Heart left ventricle (tissue), 16 donors: ENCODE measurements around the gene PRDM10. TPM values are rescaled to one million over a fixed set of nuclear protein-coding genes. Genes with fewer than 3 reads are reported as not detected.

ENCODE experiments used
- ATAC-seq, 4 donors: fragments of 200-7000 bp; cut with Tn5 transposase; one replicate each; pipeline ENCODE4 v1.9.1; 2020 to 2022; ENCODE audit warnings: moderate library complexity in 4 of 4, mild to moderate bottlenecking in 3 of 4, moderate number of reproducible peaks in 1 of 4
- DNase-seq, 5 donors: peaks; one replicate each; pipeline ENCODE4 v3.0.0-alpha.2; 2020
- H3K27ac ChIP-seq, 12 donors: fragments of 200-600 bp; sonication (generic) in 4 of 12; one replicate each; pipeline versions ENCODE4 v1.5.0 to v1.8.0; 2016 to 2022; ENCODE audit warnings: mild to moderate bottlenecking in 2 of 12
- H3K27me3 ChIP-seq, 9 donors: fragments of 200-600 bp; sonication (generic) in 2 of 9; one replicate each; pipeline versions ENCODE4 v1.5.1 to v1.8.0; 2016 to 2022; ENCODE audit warnings: mild to moderate bottlenecking in 3 of 9
- H3K36me3 ChIP-seq, 9 donors: fragments of 200-600 bp; sonication (generic) in 2 of 9; one replicate each; pipeline versions ENCODE4 v1.5.0 to v1.8.0; 2018 to 2022; ENCODE audit warnings: mild to moderate bottlenecking in 2 of 9
- H3K4me1 ChIP-seq, 12 donors: fragments of 200-600 bp; sonication (generic) in 4 of 12; one replicate each; pipeline versions ENCODE4 v1.5.0 to v1.8.0; 2016 to 2022; ENCODE audit warnings: mild to moderate bottlenecking in 3 of 12
- H3K4me3 ChIP-seq, 12 donors: fragments of 200-600 bp; sonication (generic) in 4 of 12; one replicate each; pipeline versions ENCODE4 v1.5.0 to v1.8.0; 2017 to 2022; ENCODE audit warnings: mild to moderate bottlenecking in 9 of 12, moderate library complexity in 4 of 12
- H3K9me3 ChIP-seq, 12 donors: fragments of 200-600 bp; sonication (generic) in 4 of 12; one replicate each; pipeline versions ENCODE4 v1.5.0 to v1.8.0; 2016 to 2022; ENCODE audit warnings: mild to moderate bottlenecking in 1 of 12
- POLR2A ChIP-seq, 2 donors: fragments of 450-650 bp; IDR thresholded peaks; one replicate each; pipeline ENCODE4 v1.6.1; 2017; ENCODE audit warnings: antibody characterized with exemption in 2 of 2, mild to moderate bottlenecking in 2 of 2, moderate library complexity in 2 of 2
- WGBS, 4 donors: extraction: QIAGEN DNeasy Blood & Tissue Kit in 2 of 4; methylation state at CpG; one replicate each; pipeline versions ENCODE4 v1.1.5 to v1.1.7; 2013 to 2018; 5-methylcytosine and 5-hydroxymethylcytosine counted together
- intact Hi-C, 10 donors: fragments of 100-400 bp; cut with DNase I; formaldehyde crosslinking; loops; one replicate each; pipeline versions ENCODE4 v1.11.1 to v1.14.2; 2022
- polyA plus RNA-seq, 2 donors: library from polyadenylated mRNA; stranded (reverse); fragments of 200-250 nt; gene quantifications; one replicate each; pipeline ENCODE4 v1.2.3, GENCODE V29; 2013
- total RNA-seq, 9 donors: library from RNA; depleted of rRNA in 2 of 9; stranded (reverse); fragments of >200 nt in 2 of 9; fragmentation: NEBNext Ultra II Directional in 3 of 9; extraction: Animal tissue kit (Norgen Biotek cat#: 25700) in 3 of 9; gene quantifications; one replicate each; pipeline versions ENCODE4 v1.1.0 to v1.2.4, GENCODE V29; 2016 to 2023
- TF ChIP-seq, protein P1 (sequence below), 12 donors: fragments of 200-600 bp; sonication (generic) in 4 of 12; IDR thresholded peaks; one replicate each; pipeline versions ENCODE4 v1.5.0 to v1.8.0; 2018 to 2022; ENCODE audit warnings: antibody characterized with exemption in 12 of 12, mild to moderate bottlenecking in 5 of 12
- donor health status: ischemic (EF 13 %, LVEDD 7.1; RV severe dilation, severe dysfunction).
- donor health status: healthy with polysubstance abuse.
- donor health status: DM: no; HTN: yes; CAD: no.
- donor health status: DM: no; HTN: no; CAD: no.
- donor health status: ischemic (EF 25% LVEDD 6.9; RV normal size, moderate dysfunction).
- donor health status: ischemic (EF 25% LVEDD 5.7; RV mildly dilated, moderate dysfunction).
- donor health status: healthy.
- donor health status: DM: yes; HTN: yes; CAD: no.
- donor health status: ischemic (EF 35%, LVEDD 5.7; RV mildly dilated, moderate dysfunction).
- donor health status: nonischemic (EF 11% LVEDD 7.7; RV severe dilation, severe dysfunction).
- donor health status: DM: yes; HTN: yes; CAD: no.
- donor health status: PGD.
- donor health status: ischemic (EF 29% LVEDD 5.4; RV normal size, mild dysfunction).
- donor health status: nonischemic (EF 23%, LVEDD 6.1; RV moderate dilation, normal function).

The PRDM10 gene
- total and polyA plus RNA-seq, 11 donors, result 1.6 to 6.8 (median 4.4) TPM

DNA sequence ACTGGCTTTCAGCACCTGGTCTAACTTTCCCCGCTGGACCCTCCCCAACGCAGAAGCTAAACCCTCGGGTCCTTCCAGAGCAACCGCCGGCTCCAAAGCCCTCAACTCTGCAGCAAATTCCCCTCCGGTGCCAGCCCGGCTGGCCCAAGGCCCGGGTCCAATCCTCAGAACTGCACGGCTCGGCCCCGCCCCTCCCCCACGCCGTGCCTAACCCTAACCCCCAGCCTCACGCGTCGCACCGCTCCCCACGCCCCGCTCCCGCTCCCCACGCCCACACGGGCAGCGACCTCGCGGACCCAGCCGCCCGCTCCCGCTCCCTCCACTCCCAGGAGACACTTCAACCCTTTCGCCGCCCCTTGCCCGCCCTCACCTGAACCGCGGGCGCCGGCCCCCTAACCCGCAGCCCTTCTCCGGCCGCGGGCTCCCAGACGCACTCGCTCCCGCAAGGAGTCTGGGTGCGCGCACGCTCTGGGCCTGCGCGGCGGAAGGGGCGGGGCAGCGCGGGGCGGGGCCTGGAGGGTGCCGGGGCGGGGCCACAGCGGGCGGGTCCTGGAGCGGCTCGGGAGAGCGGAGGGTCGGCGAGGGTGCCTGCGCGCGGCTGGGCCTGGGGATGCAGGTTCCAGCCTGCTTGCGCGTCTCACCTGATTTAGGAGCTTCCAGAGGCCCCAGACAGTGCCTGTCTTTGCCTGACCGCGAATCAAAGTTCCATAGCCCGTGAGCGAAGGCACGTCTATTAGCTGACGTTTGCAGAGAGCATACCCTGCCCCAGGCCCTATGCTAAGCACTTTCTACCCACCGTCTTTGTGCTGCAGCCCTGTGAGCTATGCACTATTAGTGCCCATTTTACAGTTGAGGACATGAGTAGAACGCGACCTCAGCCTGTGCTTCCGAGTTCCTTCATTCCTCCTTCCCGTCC, 107.3 kb downstream of the PRDM10 start, which contains the start of gene NFRKB:
NFRKB (minus strand) TSS at position 453 of the 916 bp plus-strand sequence. CDS start 2,729 bp downstream, outside the sequence.
- WGBS, 4 donors, result 1 to 3% (median 2%) methylated on average over 19 to 77 of the region's 77 CpGs
- Histone ChIP-seq H3K9me3 (no peaks in the 10 kb centered on the region), H3K27ac (peak within 1 kb of the TSS in 11 of 12 donors; percentile 33 to 87 (median 80)), H3K27me3 (no peaks in the 10 kb centered on the region), H3K4me1 (peaks cover 0 to 19% (median 11%) of the 10 kb centered on the region in 12 donors), H3K36me3 (peaks cover 0 to 38% (median 25%) of the 10 kb centered on the region in 9 donors), H3K4me3 (peak within 1 kb of the TSS; percentile 61 to 97 (median 82))
- ATAC-seq (peak; percentile 94 to 100 (median 99)), DNase-seq (peak; percentile 84 to 95 (median 90))
- TF ChIP-seq POLR2A (IDR thresholded peaks at IDR 0.05), result peak in 1 of 2 donors; percentile 80
- TF ChIP-seq, protein P1, sequence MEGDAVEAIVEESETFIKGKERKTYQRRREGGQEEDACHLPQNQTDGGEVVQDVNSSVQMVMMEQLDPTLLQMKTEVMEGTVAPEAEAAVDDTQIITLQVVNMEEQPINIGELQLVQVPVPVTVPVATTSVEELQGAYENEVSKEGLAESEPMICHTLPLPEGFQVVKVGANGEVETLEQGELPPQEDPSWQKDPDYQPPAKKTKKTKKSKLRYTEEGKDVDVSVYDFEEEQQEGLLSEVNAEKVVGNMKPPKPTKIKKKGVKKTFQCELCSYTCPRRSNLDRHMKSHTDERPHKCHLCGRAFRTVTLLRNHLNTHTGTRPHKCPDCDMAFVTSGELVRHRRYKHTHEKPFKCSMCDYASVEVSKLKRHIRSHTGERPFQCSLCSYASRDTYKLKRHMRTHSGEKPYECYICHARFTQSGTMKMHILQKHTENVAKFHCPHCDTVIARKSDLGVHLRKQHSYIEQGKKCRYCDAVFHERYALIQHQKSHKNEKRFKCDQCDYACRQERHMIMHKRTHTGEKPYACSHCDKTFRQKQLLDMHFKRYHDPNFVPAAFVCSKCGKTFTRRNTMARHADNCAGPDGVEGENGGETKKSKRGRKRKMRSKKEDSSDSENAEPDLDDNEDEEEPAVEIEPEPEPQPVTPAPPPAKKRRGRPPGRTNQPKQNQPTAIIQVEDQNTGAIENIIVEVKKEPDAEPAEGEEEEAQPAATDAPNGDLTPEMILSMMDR (IDR thresholded peaks at IDR 0.05), result peak in 2 of 12 donors; percentile 37 to 38
- intact Hi-C loops, result loop anchor here in 1 of 10 donors (10.0 kb wide), 1 partner anchor 1019 kb away; the partner anchor contains the start of gene SNX19

DNA sequence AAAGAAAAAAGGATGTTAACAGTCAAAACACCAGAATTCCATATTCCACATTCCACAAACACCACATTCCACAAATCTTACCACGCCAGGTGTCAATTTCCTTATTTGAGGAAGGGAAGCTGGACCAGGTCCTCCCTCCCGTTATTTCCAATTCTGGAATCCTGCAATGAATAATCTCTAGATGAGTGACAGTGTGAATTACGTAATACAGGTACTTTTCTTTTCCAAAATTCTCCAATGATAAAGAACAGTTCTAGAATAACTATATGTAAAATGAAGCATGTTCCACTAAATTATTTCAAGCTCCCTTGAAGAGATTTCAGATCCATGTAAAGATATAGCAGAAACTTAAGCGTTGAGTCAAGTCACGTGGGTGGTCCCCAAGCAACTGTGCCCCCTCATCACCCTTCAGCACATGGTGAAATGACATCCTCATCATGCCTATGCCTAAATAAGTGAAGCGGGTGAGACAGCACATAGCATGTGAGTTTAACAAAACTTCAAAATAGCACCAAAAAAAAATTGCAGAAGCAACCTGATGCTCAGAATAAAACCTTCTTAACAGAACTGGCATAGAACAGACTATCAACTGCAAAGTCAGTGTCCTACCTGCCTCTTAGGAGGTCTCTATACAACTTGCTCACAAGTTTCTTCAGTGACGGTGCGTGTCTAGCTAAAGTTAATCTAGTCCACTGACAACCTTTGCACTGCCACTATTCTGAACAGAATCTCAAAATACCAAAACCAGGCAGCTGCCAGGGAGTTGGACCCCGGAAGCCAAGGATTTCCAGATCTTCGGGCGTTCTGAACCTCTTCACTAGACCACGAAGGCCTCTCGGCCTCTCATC, 108.1 kb downstream of the PRDM10 start:
- Histone ChIP-seq H3K4me3 (peak overlapping the region; percentile 61 to 97 (median 82)), H3K27me3 (no peaks in the 10 kb centered on the region), H3K4me1 (peaks cover 0 to 19% (median 11%) of the 10 kb centered on the region in 12 donors), H3K9me3 (no peaks in the 10 kb centered on the region), H3K27ac (peak overlapping the region in 9 of 12 donors; percentile 58 to 87 (median 82)), H3K36me3 (peaks cover 0 to 38% (median 28%) of the 10 kb centered on the region in 9 donors)
- intact Hi-C loops, result loop anchor here in 1 of 10 donors (10.0 kb wide), 1 partner anchor 1020 kb away; the partner anchor contains the start of gene SNX19
- no peak for DNase-seq
- no peak for TF ChIP-seq POLR2A (IDR thresholded peaks at IDR 0.05)
- TF ChIP-seq, protein P1 (IDR thresholded peaks at IDR 0.05), result no peak
- ATAC-seq, result peak in 3 of 4 donors; percentile 11 to 20 (median 14)
- 26 to 28% (median 26%) methylated on average over 13 of the region's 13 CpGs for WGBS, 4 donors

DNA sequence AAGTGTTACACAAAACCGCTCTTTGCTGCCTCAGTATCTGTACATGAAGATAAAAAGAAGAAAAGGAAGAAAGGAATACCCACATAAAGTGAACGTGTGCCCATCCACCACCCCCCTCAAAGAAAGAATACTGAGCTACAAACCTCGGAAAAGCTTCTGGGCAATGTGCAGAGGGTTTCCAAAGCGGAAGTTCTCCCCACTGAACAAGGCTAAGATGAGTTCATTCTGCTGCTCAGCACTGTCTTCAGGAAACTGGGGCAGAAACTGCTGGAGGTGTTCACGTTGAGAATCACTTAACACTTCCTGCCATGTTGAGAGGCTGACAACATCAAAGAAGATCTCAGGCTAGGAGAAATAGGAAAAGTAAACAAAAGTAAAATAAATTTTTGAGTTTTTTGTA, 114.2 kb downstream of the PRDM10 start:
- no peaks in the 10 kb centered on the region for H3K9me3 ChIP-seq
- peaks cover 0 to under 1% (median 0%) of the 10 kb centered on the region in 12 donors for H3K4me1 ChIP-seq
- DNase-seq (no peak), ATAC-seq (no peak)
- no peaks in the 10 kb centered on the region for H3K27me3 ChIP-seq
- 82 to 88% (median 84%) methylated on average over 5 of the region's 5 CpGs for WGBS, 4 donors
- no peak overlapping the region for H3K4me3 ChIP-seq
- H3K27ac ChIP-seq, result no peak overlapping the region
- intact Hi-C loops, result no loop called here
- peaks cover 4 to 96% (median 88%) of the 10 kb centered on the region in 9 donors for H3K36me3 ChIP-seq
- TF ChIP-seq, protein P1 (IDR thresholded peaks at IDR 0.05), result no peak
- no peak for TF ChIP-seq POLR2A (IDR thresholded peaks at IDR 0.05)
